A673 (cell line): ENCODE measurements around the gene BOLA1.
"Not testable (repeated sequence)": the region's sequence is repeated elsewhere in the genome, so short reads cannot be mapped to it uniquely, and the experiment has no call there.

ENCODE experiments used
- CTCF ChIP-seq: fragments of 300-800, 200-600 bp; sonication (generic); conservative IDR thresholded peaks from 2 replicates; pipeline ENCODE4 v1.5.1; 2017; ENCODE audit warnings: low read depth, mild to moderate bottlenecking, antibody characterized with exemption, low read length, moderate library complexity, mixed read lengths
- EZH2 ChIP-seq: fragments of 200-600 bp; sonication (generic); IDR thresholded peaks from 2 replicates; pipeline ENCODE4 v1.6.1; 2017; ENCODE audit warnings: borderline replicate concordance, low read depth, mild to moderate bottlenecking, mixed read lengths, antibody characterized with exemption, low read length; ENCODE audit not compliant: poor library complexity, severe bottlenecking

GRCh38 chr1:149860684-149861496 is 38.5 kb upstream of the BOLA1 start:
- TF ChIP-seq CTCF, EZH2: not testable (repeated sequence)
